GM12873 (cell line): ENCODE data around the gene TNFSF11.

Experiments
- TF ChIP-seq, protein P1 (sequence below): IDR thresholded peaks from 2 replicates; pipeline ENCODE4 v1.5.1; 2012; ENCODE audit warnings: low read depth, mild to moderate bottlenecking, moderate library complexity, low read length, control low read depth; ENCODE audit not compliant: insufficient read depth; ENCODE audit errors: missing control alignments

The TNFSF11 gene, protein sequence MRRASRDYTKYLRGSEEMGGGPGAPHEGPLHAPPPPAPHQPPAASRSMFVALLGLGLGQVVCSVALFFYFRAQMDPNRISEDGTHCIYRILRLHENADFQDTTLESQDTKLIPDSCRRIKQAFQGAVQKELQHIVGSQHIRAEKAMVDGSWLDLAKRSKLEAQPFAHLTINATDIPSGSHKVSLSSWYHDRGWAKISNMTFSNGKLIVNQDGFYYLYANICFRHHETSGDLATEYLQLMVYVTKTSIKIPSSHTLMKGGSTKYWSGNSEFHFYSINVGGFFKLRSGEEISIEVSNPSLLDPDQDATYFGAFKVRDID

DNA sequence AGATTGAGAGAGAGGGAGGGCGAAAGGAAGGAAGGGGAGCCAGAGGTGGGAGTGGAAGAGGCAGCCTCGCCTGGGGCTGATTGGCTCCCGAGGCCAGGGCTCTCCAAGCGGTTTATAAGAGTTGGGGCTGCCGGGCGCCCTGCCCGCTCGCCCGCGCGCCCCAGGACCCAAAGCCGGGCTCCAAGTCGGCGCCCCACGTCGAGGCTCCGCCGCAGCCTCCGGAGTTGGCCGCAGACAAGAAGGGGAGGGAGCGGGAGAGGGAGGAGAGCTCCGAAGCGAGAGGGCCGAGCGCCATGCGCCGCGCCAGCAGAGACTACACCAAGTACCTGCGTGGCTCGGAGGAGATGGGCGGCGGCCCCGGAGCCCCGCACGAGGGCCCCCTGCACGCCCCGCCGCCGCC is at the start of gene TNFSF11:
TSS of gene TNFSF11 (plus strand) at position 142 of the 400 bp plus-strand sequence. CDS start at position 294, 152 bp downstream.
- TF ChIP-seq, protein P1, sequence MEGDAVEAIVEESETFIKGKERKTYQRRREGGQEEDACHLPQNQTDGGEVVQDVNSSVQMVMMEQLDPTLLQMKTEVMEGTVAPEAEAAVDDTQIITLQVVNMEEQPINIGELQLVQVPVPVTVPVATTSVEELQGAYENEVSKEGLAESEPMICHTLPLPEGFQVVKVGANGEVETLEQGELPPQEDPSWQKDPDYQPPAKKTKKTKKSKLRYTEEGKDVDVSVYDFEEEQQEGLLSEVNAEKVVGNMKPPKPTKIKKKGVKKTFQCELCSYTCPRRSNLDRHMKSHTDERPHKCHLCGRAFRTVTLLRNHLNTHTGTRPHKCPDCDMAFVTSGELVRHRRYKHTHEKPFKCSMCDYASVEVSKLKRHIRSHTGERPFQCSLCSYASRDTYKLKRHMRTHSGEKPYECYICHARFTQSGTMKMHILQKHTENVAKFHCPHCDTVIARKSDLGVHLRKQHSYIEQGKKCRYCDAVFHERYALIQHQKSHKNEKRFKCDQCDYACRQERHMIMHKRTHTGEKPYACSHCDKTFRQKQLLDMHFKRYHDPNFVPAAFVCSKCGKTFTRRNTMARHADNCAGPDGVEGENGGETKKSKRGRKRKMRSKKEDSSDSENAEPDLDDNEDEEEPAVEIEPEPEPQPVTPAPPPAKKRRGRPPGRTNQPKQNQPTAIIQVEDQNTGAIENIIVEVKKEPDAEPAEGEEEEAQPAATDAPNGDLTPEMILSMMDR: no peak

DNA sequence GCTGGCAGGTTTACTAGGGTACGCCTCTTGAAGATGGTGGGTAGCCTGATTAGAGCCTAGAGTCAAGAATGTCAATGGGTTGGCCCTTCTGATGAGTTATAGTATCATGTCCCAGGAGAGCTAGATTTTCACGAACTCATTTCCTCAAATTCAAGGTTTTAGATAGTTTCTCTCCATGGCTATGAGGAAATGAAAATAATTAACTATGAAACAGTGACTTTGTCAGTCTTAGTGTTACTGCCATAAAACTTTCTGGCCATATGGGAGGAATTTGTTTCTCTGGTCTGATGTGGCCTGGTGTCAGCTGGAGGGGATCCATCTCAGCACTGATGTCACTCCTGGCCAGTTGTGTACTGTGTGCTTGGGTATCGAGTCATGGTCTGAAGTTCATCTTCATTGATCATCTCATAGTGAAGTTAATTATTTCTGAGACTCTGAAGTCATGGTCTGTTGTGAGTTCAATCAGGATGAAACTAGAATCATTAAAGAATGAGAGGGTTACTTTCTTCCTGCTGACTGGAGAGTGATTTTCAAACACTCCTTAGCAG is 49.4 kb upstream of the TNFSF11 start:
- TF ChIP-seq, protein P1: no peak

DNA sequence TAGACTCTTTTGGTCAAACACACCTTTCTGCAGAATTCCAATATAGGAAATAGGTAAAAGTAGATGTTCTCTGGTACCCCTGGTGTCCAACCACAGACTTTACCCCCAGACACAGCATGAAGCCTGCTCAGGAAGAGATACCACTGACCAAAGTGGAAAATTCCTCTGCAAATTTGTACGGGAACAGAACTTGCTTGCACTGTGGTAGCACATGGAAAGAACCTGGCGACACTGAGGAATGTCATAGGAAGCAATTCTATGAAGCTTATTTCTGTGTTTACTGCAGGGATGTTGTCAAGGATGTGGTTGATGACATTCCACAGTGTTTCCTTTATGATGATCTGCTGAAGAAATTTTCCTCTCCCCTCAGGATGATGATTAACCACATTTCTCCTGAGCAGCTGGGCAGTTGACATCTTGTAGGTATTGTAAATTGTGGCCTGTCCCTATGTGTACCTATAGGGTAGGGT is 48.9 kb upstream of the TNFSF11 start:
- TF ChIP-seq, protein P1: no peak

DNA sequence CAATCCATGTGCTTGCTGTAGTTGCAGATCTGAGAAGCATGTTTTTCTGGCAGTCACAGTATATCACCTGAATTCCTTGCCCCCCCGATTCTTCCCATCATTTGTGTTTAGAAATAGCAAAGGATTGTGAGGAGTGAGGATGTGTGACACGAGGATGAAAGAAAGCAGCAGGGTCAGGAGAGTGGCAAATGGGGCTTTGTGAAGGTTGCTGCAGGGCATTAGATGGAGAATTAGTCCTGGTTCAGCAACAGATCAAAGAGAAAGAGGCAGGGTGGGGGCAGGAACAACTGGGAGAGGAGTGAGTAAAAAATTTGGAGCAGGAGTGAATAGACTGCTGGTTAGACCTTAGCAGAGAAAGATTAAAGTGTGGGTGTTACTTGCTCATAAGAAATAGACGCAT is 47.7 kb upstream of the TNFSF11 start:
- TF ChIP-seq, protein P1: no peak

DNA sequence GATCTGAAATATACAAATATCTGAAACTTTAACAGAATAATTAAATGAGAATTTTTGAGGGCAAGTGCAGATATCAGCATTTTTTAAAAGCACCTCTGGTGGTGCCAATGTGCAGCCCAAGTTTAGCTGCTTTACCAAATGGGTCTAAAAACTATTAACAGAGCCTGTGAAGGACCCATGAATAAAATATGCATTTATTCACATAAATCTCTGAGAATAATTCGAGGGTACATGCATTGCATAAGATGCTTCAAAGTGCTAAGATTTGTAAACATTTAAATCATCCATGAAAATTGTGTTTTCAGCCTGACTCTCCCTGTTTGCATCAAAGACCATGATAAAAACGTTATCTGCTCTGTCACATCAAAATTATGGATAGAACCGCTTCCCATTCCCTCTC is 47.1 kb upstream of the TNFSF11 start:
- TF ChIP-seq, protein P1: no peak

DNA sequence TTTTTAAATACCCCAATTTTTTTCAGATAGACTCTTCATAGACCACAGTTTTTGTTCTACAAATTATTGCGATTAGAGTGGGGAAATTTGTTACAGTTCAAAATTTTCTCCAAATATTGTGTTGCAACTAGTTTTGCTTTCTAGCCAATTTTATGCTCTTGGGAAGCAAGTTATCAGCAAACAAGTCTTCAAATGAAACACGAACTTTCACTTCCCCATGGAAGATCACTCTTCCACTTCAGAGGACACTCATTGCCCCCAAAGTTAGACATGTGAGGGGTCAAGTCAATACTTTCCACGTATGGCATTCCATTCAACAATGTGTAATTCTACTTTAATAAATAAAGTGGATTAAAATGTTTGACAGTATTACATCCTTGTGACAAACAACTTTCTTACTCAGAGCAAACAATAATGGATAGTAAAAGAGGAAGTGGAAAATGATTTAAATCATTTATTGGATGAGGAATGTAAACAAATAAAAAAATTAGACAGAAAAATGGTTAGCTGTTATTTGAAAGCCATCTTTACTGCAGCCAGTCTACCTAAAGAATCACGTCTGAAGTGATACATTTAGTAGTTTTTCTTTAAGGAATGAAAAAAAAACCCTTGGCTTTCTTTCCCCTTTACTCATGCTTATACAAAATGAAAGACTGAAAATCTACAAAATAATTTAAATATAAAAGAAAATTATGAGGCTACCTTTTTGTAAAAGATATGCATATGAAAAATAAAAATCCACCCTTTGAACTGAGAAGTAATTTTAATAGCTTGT is 41.2 kb upstream of the TNFSF11 start:
- TF ChIP-seq, protein P1: no peak

DNA sequence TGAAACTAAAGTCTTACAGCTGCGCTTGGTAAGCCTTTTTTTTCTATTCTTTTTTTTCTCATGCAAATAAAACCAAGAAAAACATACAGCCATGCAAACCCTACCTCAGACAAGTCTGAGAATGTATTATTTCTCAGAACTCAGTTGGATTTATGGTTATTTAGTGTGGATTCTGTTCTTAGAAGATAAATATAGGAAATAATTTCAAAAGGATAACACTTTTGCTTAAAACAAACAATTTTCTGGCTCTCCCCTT is 40.7 kb upstream of the TNFSF11 start:
- TF ChIP-seq, protein P1: no peak
